ENCODE data around the gene JAKMIP3. TPM values are rescaled to one million over a fixed set of nuclear protein-coding genes. Genes with fewer than 3 reads are reported as not detected.

JAKMIP3 gene
- total RNA-seq, 4 donors from 2014 or later, result 0.42 to 0.98 (median 0.67) TPM

- 5 to 6% methylated on average over 37 to 41 of the region's 44 CpGs for WGBS, 2 donors
- H3K27ac ChIP-seq, result no peak overlapping the region
- DNase-seq (ENCODE audit: low spot score in 2 of 2), result no peak
- H3K9me3 ChIP-seq, result peaks cover 0 to 7% (median 0%) of the 10 kb centered on the region in 4 donors
- H3K27me3 ChIP-seq, result peaks cover 0 to 55% of the 10 kb centered on the region in 2 donors
- TF ChIP-seq POLR2A (IDR thresholded peaks at IDR 0.05), result no peak
- no peak for TF ChIP-seq CTCF (IDR thresholded peaks at IDR 0.05)
- no peak for TF ChIP-seq EP300 (IDR thresholded peaks at IDR 0.05)
- H3K4me1 ChIP-seq, result peaks cover 0 to 16% (median 5%) of the 10 kb centered on the region in 4 donors
- no peaks in the 10 kb centered on the region for H3K36me3 ChIP-seq
- peak overlapping the region in 2 of 4 donors; percentile 18 to 50 for H3K4me3 ChIP-seq
Measured at GRCh38 chr10:132036887-132037675, 28.7 kb upstream of the JAKMIP3 start.

- H3K9me3 ChIP-seq, result peaks cover 0 to 7% (median 0%) of the 10 kb centered on the region in 4 donors
- no peaks in the 10 kb centered on the region for H3K36me3 ChIP-seq
- H3K27me3 ChIP-seq, result peaks cover 0 to 50% of the 10 kb centered on the region in 2 donors
- H3K4me1 ChIP-seq, result peaks cover 0 to 16% (median 5%) of the 10 kb centered on the region in 4 donors
- DNase-seq (ENCODE audit: low spot score in 2 of 2), result no peak
- 16 to 38% methylated on average over 9 to 10 of the region's 10 CpGs for WGBS, 2 donors
- no peak overlapping the region for H3K4me3 ChIP-seq
- TF ChIP-seq EP300 (IDR thresholded peaks at IDR 0.05), result no peak
- TF ChIP-seq CTCF (IDR thresholded peaks at IDR 0.05), result no peak
- TF ChIP-seq POLR2A (IDR thresholded peaks at IDR 0.05), result no peak
- H3K27ac ChIP-seq, result no peak overlapping the region
Measured at GRCh38 chr10:132037676-132037975, 28.1 kb upstream of the JAKMIP3 start.

- Histone ChIP-seq H3K9me3 (peaks cover 0 to 7% (median 0%) of the 10 kb centered on the region in 4 donors), H3K36me3 (no peaks in the 10 kb centered on the region), H3K4me3 (no peak overlapping the region), H3K27me3 (peaks cover 0 to 55% of the 10 kb centered on the region in 2 donors), H3K4me1 (peaks cover 0 to 16% (median 5%) of the 10 kb centered on the region in 4 donors), H3K27ac (no peak overlapping the region)
- DNase-seq (ENCODE audit: low spot score in 2 of 2), result no peak
- TF ChIP-seq CTCF (IDR thresholded peaks at IDR 0.05) (no peak), POLR2A (IDR thresholded peaks at IDR 0.05) (no peak), EP300 (IDR thresholded peaks at IDR 0.05) (no peak)
- 85 to 90% methylated on average over 6 to 8 of the region's 8 CpGs for WGBS, 2 donors
Measured at GRCh38 chr10:132039371-132039770, 26.4 kb upstream of the JAKMIP3 start.

- Histone ChIP-seq H3K4me3 (no peak overlapping the region), H3K4me1 (peaks cover 0 to 16% (median 5%) of the 10 kb centered on the region in 4 donors), H3K27ac (no peak overlapping the region), H3K27me3 (peaks cover 0 to 55% of the 10 kb centered on the region in 2 donors), H3K9me3 (peaks cover 0 to 7% (median 0%) of the 10 kb centered on the region in 4 donors), H3K36me3 (no peaks in the 10 kb centered on the region)
- 51 to 61% methylated on average over 9 of the region's 9 CpGs for WGBS, 2 donors
- no peak for DNase-seq (ENCODE audit: low spot score in 2 of 2)
- no peak for TF ChIP-seq POLR2A (IDR thresholded peaks at IDR 0.05)
- TF ChIP-seq EP300 (IDR thresholded peaks at IDR 0.05), result no peak
- no peak for TF ChIP-seq CTCF (IDR thresholded peaks at IDR 0.05)
Measured at GRCh38 chr10:132040046-132040445, 25.7 kb upstream of the JAKMIP3 start.

- no peak for DNase-seq (ENCODE audit: low spot score in 2 of 2)
- H3K36me3 ChIP-seq, result no peaks in the 10 kb centered on the region
Measured at GRCh38 chr10:132041340-132041739, 24.4 kb upstream of the JAKMIP3 start.

More at GRCh38 chr10:132041340-132041739, 24.4 kb upstream of the JAKMIP3 start:
- H3K9me3 ChIP-seq, result peaks cover 0 to 7% (median 0%) of the 10 kb centered on the region in 4 donors
- peaks cover 0 to 10% (median 2%) of the 10 kb centered on the region in 4 donors for H3K4me1 ChIP-seq
- no peak overlapping the region for H3K27ac ChIP-seq
- H3K4me3 ChIP-seq, result no peak overlapping the region
- peaks cover 0 to 45% of the 10 kb centered on the region in 2 donors for H3K27me3 ChIP-seq
- WGBS, 2 donors, result 86 to 93% methylated on average over 15 of the region's 15 CpGs
- TF ChIP-seq EP300 (IDR thresholded peaks at IDR 0.05) (no peak), CTCF (IDR thresholded peaks at IDR 0.05) (no peak), POLR2A (IDR thresholded peaks at IDR 0.05) (no peak)
